A549 treated with CpdA at 1 μM for 4 hours (cell line): Measurements from ENCODE around the gene PIWIL4. TPM values are rescaled to one million over a fixed set of nuclear protein-coding genes. Genes with fewer than 3 reads are reported as not detected.

ENCODE experiments used
- total RNA-seq: library from RNA; stranded (reverse); fragments of 200-300 nt; extraction: Qiagen RNA extraction; gene quantifications from 5 replicates; pipeline ENCODE4 v1.2.3, GENCODE V29; 2022; ENCODE audit warnings: low read depth

PIWIL4 gene
- total RNA-seq: 0.19 to 0.49 TPM (median 0.29 TPM) in 5 replicates

GRCh38 chr11:94567181-94567670 lies at the start of gene PIWIL4:
Gene PIWIL4 (plus strand): TSS chr11:94567368. CDS start chr11:94567519, 151 bp downstream.

GRCh38 chr11:94543695-94544645 lies 23.2 kb upstream of the PIWIL4 start, which contains the start of gene FUT4:
Gene FUT4 (plus strand): TSS chr11:94543921. CDS start chr11:94544134, 213 bp downstream.

Other genes with a start within 250 kb of the PIWIL4 start
- 0.06 to 0.14 TPM (median 0.09 TPM) in 5 replicates for gene GPR83, start 165.9 kb upstream of the PIWIL4 start, total RNA-seq
- gene MRE11, start 73.5 kb upstream of the PIWIL4 start, total RNA-seq: 12.0 to 21.9 TPM (median 16.1 TPM) in 5 replicates
- 5.7 to 8.8 TPM (median 6.5 TPM) in 5 replicates for gene ANKRD49, start 73.4 kb upstream of the PIWIL4 start, total RNA-seq
- not detected in 5 replicates for gene C11orf97, start 54.9 kb upstream of the PIWIL4 start, total RNA-seq
- gene FUT4, start 23.4 kb upstream of the PIWIL4 start, total RNA-seq: 2.1 to 3.0 TPM (median 2.5 TPM) in 5 replicates
- gene AMOTL1, start 201.0 kb downstream of the PIWIL4 start, total RNA-seq: 8.2 to 11.0 TPM (median 9.6 TPM) in 5 replicates